ENCODE data around the gene RHOV. TPM values are rescaled to one million over a fixed set of nuclear protein-coding genes. Genes with fewer than 3 reads are reported as not detected.

RHOV gene
- total RNA-seq, 2 donors from 2014 or later: 14.9 to 18.6 TPM

DNA sequence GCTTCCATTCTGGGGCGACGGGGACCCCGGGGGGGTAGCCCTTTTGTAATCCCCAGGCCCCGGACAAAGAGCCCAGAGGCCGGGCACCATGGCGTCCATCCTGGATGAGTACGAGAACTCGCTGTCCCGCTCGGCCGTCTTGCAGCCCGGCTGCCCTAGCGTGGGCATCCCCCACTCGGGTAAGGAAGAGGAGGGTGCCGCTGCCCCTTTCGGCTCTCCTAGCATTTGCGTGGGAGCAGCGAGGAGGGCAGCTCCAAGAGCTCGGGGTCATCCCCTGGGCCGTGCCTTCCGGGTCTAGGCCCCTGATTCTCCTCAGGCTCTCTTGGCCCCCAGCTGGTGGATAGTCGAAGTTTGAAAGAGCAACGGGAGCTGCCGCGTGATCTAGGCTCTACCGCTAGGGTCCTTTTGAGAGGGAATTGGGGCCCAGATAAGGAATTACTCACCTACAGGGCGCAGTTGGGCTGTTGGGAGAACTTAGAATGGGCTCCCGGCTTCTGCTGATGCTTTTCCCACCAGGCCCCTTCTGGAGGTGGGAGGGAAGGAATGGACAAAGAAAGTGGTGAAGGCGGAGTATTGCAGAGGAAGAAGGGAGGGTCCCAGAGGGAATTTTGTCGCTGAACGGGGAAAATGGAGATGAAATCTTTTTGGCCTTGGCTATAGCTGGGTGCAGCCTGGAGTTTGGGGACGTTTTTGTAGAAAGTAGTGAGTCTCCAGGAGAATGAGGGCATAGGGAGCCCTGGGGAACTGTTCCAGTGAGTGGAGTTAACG, 20.8 kb upstream of the RHOV start:
- DNase-seq: peak; percentile 65
- Histone ChIP-seq H3K9ac (ENCODE audit: low read depth in 2 of 2, low read length in 2 of 2) (peak overlapping the region; percentile 86 to 93), H3K4me3 (peak overlapping the region; percentile 70), H3K27ac (peak overlapping the region; percentile 82), H3K27me3 (no peaks in the 10 kb centered on the region), H3K4me1 (peaks cover 9% of the 10 kb centered on the region), H3K9me3 (no peaks in the 10 kb centered on the region), H3K36me3 (peaks cover 7% of the 10 kb centered on the region)
- TF ChIP-seq, protein P1, sequence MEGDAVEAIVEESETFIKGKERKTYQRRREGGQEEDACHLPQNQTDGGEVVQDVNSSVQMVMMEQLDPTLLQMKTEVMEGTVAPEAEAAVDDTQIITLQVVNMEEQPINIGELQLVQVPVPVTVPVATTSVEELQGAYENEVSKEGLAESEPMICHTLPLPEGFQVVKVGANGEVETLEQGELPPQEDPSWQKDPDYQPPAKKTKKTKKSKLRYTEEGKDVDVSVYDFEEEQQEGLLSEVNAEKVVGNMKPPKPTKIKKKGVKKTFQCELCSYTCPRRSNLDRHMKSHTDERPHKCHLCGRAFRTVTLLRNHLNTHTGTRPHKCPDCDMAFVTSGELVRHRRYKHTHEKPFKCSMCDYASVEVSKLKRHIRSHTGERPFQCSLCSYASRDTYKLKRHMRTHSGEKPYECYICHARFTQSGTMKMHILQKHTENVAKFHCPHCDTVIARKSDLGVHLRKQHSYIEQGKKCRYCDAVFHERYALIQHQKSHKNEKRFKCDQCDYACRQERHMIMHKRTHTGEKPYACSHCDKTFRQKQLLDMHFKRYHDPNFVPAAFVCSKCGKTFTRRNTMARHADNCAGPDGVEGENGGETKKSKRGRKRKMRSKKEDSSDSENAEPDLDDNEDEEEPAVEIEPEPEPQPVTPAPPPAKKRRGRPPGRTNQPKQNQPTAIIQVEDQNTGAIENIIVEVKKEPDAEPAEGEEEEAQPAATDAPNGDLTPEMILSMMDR (IDR thresholded peaks at IDR 0.05): peak; percentile 48
- intact Hi-C loops (cut with DNase I): loop anchor here (5.0 to 10.0 kb wide), 3 partner anchors 38 to 200 kb away; partner anchors contain the start of gene RAD51

DNA sequence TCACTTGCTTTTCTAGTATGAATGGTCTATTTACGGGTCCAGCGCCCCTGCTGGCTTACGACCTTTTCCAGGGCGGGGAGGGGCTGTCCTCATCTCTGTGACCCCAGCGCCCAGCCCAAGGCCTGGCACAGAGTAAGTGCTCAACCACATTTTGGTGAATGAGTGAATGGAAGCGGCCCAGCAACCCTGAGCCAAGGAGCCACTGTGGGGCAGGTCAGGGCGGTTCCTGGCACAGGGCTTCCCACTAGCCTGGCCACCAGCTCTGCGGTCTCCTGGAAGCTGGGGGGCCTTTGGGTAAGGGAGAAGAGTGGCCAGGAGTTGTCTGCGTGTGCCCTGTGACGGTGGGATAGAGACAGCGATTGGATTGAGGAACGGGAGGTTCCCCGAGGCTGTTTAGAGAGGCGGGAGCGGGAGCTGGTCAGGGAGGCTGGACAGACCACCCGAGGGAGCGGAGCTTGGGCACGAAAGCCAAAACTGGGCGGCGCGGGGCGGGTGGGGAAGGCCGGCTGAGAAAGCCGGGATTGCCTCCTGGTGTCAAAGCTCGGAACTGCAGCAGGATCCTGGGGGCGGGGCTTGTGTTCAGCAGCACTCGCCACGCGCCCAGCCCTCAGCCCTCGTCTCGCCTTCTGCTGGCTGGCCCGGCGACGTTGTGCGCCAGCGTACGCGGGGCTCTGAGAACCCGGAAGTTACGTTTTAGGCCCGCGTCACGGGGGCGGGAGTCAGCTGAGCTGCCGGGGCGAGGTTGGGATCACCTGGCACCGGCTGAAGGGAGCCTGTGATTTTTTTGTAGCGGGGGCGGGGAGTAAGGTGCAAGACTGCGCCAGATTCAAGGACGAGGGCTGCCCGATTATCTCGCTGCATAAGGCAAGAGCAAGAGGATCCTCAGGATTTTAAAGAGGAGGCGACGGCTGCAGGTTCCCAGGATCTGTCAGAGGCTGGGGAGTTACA, 20.0 kb upstream of the RHOV start, which contains the start of gene VPS18:
Gene VPS18, plus strand, starts transcription at position 718 of the 948 bp plus-strand sequence. CDS start 319 bp downstream, outside the sequence.
- intact Hi-C loops (cut with DNase I): loop anchor here (5.0 to 10.0 kb wide), 3 partner anchors 37 to 199 kb away; partner anchors contain the start of gene RAD51
- Histone ChIP-seq H3K27me3 (no peaks in the 10 kb centered on the region), H3K27ac (peak within 1 kb of the TSS; percentile 82), H3K4me3 (peak within 1 kb of the TSS; percentile 70), H3K4me1 (peaks cover 9% of the 10 kb centered on the region), H3K36me3 (no peaks in the 10 kb centered on the region), H3K9ac (ENCODE audit: low read depth in 2 of 2, low read length in 2 of 2) (peak within 1 kb of the TSS; percentile 86 to 93), H3K9me3 (no peaks in the 10 kb centered on the region)
- DNase-seq: peak; percentile 99
- TF ChIP-seq, protein P1 (IDR thresholded peaks at IDR 0.05): peak; percentile 99

DNA sequence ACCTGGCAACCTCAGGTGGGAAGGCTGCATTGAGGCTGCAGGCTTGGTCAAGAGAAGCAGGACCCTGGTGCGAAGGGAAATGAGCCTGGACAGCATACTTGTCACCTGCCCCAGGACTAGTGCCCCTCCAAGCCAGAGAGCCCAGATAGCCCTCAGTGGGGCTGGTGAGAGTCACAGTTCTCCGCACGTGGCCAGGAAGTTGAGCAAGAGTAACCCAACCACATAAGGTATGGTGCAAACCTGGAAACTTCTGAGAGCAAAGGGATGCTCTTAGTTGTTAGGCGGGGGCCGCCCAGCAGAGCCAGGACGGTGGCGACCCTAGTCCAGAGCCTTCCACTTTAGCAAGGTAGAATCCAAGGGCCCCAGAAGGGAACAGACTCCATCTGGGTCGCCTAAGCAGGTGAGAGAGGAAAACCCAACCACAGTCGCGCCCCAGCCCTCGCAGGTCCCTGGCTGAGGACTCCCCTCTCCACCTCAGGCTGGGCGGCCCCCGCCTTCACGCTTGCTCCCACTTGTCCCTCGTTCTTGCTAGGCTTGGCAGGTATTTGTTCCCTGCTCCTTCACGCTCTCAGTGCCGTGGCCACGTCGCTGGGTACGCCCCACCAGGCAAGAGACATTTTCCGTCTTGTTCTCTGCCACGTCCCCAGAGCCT, 19.1 kb upstream of the RHOV start:
- H3K9ac ChIP-seq (ENCODE audit: low read depth in 2 of 2, low read length in 2 of 2): peak overlapping the region in 1 of 2 donors; percentile 22
- DNase-seq: no peak
- no peaks in the 10 kb centered on the region for H3K27me3 ChIP-seq
- peaks cover 9% of the 10 kb centered on the region for H3K4me1 ChIP-seq
- TF ChIP-seq, protein P1 (IDR thresholded peaks at IDR 0.05): no peak
- H3K27ac ChIP-seq: no peak overlapping the region
- H3K9me3 ChIP-seq: no peaks in the 10 kb centered on the region
- no peak overlapping the region for H3K4me3 ChIP-seq
- H3K36me3 ChIP-seq: no peaks in the 10 kb centered on the region
- intact Hi-C loops (cut with DNase I): loop anchor here (5.0 to 10.0 kb wide), 3 partner anchors 36 to 198 kb away; partner anchors contain the start of gene RAD51

DNA sequence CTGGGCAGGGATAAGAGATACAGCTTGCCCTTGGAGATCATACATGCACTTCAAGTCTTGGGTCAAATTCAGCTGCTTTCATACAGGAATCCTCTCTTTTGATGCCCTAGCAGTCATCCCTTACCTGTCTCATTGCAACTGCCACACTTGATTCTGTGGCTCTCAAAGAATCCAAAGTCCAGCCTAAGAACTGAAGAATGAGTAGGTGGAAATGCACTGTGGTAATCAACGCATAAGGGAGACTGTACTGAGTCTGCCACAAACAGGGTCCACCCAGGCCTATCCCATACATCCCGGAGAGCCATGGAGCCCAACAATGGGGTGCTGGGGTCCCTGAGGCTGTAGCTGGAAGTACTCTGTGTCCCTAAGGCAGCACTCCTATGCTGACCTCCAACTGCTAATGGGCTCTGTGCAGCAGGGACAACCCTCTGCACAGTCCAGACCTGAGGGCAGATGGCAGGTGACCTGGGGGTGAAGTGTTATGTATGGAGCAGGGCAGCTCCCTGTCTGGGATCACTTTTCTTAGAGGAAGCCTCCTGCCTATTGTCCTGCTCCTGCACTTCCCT, 18.5 kb upstream of the RHOV start:
- Histone ChIP-seq H3K27ac (peak overlapping the region; percentile 1), H3K9me3 (no peaks in the 10 kb centered on the region), H3K9ac (ENCODE audit: low read depth in 2 of 2, low read length in 2 of 2) (peak overlapping the region in 1 of 2 donors; percentile 22), H3K4me3 (no peak overlapping the region), H3K27me3 (no peaks in the 10 kb centered on the region), H3K36me3 (no peaks in the 10 kb centered on the region), H3K4me1 (peaks cover 9% of the 10 kb centered on the region)
- intact Hi-C loops (cut with DNase I): loop anchor here (5.0 to 10.0 kb wide), 3 partner anchors 35 to 198 kb away; partner anchors contain the start of gene RAD51
- DNase-seq: no peak
- TF ChIP-seq, protein P1 (IDR thresholded peaks at IDR 0.05): no peak

Measured in colonic mucosa (tissue), 4 donors.